HG03108 (cell line): ENCODE data around the gene PET117.
"Not testable (repeated sequence)": the region's sequence is repeated elsewhere in the genome, so short reads cannot be mapped to it uniquely, and the experiment has no call there.

Experiments
- ATAC-seq: cut with Tn5 transposase; IDR thresholded peaks from one replicate; pipeline ENCODE4 v1.9.1; 2021; ENCODE audit warnings: moderate library complexity; ENCODE audit not compliant: unreplicated experiment

The PET117 gene, protein sequence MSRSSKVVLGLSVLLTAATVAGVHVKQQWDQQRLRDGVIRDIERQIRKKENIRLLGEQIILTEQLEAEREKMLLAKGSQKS

DNA sequence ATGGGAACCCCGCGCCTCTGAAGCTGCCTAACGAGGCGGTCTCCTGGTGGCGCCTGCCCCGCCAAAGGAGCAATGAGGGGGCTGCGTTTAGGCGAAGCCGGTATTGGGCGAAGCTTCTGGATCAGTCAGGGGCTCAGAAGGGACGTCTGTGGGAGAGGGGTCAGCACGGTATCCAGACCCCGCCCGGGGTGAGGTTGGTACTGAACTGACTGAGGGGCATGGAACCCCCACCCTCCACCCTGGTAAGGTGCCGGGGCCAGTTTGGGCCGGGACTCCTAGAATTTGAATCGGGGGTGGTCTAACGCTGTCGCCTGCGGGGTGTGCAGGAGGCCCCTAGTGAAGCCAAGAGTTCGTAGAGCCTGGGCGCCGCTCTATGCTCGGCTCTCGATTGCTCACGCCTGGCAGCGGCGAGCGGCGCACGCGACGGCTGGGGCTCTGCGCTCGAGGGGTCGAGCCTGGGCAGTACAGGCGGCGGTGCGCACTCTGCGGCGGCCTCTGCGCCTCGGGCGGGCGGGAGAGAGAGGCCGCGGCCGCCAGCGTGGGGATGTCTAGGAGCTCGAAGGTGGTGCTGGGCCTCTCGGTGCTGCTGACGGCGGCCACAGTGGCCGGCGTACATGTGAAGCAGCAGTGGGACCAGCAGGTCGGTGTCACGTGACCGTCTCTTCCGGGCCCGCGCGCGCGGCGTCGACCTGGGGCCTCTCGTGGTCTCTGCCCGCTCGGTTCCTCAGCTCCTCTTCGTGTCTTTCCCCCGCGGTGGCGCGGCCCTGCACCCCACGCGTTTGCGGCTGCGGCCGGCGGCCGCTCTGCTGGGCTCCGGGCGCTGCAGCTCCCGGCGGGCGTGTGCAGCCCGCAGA lies at the start of gene PET117, which contains the start of gene KAT14:
TSS of gene PET117 (plus strand) at position 452 of the 854 bp plus-strand sequence. CDS start at position 545, 93 bp downstream.
TSS of gene KAT14 (plus strand) at position 452 of the 854 bp plus-strand sequence. CDS start 4,798 bp downstream, outside the sequence.
- peak; percentile 76 for ATAC-seq

DNA sequence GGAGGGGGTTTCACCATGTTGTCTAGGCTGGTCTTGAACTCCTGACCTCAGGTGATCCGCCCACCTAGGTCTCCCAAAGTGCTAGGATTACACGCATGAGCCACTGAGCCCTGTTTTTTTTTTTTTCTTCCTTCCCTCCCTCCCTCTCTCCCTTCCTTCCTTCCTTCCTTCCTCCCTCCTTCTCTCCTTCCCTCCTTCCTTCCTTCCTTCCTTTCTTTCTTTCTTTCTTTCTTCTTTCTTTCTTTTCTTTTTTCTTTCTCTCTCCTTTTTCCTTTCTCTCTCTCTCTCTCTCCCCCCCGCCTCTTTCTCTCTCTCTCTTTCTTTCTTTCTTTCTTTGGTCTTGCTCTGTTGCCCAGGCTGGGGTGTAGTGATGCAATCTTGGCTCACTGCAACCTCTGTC lies 49.4 kb upstream of the PET117 start:
- not testable (repeated sequence) for ATAC-seq

DNA sequence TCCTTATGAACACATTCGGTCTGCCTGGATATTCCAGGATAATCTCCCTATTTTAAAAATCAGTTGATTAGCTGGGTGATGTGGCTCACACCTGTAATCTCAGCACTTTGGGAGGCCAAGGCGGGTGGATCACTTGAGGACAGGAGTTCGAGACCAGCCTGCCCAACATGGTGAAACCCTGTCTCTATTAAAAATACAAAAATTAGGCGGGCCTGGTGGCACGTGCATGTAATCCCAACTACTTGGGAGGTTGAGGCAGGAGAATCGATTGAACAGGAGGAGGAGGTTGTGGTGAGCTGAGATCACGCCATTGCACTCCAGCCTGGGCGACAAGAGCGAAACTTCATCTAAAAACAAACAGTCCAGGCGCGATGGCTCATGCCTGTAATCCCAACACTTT lies 48.8 kb upstream of the PET117 start:
- ATAC-seq = not testable (repeated sequence)

DNA sequence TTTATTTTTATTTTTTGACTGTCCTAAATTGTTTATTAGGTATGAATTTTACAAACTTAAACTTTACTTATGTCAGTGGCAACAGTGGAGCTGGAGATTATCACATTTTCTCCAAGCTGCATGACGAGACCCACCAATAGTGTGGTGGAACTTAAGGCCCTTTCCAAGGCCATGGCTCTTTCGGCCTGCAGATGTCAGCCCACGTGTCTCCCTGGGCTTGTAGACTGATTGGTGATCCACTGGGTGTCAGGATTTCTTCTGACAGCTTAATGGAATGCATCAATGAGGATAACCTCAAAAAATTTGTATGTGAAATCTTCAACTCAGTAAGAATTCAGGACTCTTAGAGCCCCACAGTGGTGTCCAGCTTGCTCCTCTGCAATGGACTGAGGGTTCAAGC lies 47.6 kb upstream of the PET117 start:
- ATAC-seq = no peak

DNA sequence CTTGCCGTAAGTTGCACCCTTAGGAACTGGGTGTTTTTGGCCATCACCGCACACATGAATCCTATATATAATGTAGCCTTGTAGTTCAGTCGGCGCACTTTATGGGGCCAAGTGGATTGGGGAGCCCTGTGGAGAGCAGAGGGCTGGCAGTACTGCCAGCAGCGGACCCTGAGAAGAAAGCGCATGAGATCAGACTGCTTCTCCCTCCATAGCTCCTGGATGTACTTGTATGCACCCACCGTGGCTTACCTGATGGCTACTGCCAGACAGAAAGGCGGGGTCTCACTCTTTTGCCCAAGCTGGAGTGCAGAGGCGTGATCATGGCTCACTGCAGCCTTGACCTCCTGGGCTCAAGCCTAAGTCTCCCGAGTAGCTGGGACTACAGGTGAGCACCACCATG lies 47.2 kb upstream of the PET117 start:
- ATAC-seq = no peak

DNA sequence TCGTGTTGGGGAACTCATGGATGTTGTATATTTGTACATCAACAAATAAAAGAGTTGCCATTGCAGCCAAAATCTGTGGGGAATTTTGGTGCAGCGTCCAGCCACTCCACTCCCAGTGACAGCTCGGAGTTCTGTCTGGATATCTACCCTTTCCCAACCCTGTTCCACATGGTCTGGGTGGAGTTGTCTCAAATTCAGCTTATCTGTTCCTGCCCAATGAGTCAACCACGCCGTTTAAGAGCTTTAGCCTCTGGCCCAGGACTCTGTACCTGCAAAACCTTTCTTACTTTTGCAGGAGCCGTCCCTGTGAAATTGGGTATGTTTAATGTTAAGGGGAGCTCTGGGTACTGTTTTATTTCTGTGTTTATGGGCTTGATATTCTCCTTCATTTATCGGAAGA lies 46.0 kb upstream of the PET117 start:
- ATAC-seq = no peak

DNA sequence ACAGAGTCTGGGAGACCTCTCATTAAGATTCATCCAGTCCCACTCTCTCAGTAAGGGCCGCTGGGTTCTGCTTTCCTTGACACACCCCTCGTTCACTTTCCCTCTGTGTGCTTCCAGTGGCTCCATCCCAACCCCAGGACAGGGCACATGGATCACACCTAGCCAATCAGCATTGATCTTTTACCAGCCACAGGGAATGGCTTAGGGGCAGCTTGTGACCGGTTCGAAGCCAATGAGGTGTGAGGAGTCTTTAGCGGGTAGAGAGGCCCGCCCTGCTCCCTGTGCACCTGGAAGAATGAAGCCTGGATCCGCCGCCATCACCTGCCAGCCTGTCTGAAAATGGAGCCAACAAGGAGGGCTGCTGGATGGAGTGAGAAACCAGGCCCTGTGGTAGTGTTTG lies 44.8 kb upstream of the PET117 start:
- ATAC-seq = no peak

DNA sequence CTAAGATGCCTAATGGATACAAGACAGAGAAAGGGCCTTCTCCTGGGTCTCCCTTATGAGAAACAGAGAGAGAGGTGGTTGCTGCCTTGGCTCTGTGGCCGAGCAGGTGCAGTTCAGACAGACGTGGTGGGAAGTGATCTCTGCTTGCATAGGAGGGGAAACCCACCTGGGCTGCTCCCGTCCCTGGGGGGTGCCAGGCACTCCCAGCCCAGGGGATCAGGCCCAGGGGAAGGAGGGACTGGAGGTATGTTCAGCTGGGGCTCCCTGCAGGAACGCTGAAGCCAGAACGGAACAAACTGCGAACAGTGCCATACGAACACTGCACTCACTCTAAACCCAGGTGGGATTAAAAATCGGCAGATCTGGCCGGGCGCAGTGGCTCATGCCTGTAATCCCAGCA lies 44.3 kb upstream of the PET117 start:
- ATAC-seq = no peak

DNA sequence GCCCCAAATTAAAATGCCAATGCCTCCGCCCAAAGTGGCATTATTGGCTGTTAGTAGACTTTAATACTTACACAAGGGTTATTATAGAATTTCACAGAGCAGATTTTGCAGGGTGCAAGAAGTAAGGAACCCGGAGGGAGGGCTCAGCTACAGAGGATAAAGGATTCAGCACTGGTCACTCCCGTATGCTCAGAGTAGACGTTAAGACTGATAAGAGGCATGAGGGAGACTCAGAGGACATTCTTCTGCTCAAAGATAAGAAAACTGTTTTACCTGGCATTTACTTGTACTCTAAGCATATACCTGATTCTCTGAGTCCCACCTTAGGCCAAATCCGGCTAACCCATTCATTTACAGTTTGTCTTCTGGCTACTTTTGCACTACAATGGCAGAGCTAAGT lies 43.5 kb upstream of the PET117 start:
- no peak for ATAC-seq

DNA sequence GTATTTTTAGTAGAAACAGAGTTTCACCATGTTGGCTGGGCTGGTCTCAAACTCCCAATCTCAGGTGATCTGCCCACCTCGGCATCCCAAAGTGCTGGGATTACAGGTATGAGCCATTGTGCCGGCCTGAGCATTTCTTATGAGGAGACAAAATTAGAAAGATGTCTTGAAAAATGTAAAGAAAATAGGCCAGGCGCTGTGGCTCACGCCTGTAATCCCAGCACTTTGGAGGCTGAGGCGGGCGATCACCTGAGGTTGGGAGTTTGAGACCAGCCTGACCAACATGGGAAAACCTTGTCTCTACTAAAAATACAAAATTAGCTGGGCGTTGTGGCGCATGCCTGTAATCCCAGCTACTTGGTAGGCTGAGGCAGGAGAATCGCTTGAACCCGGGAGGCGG lies 37.1 kb upstream of the PET117 start:
- ATAC-seq = not testable (repeated sequence)

DNA sequence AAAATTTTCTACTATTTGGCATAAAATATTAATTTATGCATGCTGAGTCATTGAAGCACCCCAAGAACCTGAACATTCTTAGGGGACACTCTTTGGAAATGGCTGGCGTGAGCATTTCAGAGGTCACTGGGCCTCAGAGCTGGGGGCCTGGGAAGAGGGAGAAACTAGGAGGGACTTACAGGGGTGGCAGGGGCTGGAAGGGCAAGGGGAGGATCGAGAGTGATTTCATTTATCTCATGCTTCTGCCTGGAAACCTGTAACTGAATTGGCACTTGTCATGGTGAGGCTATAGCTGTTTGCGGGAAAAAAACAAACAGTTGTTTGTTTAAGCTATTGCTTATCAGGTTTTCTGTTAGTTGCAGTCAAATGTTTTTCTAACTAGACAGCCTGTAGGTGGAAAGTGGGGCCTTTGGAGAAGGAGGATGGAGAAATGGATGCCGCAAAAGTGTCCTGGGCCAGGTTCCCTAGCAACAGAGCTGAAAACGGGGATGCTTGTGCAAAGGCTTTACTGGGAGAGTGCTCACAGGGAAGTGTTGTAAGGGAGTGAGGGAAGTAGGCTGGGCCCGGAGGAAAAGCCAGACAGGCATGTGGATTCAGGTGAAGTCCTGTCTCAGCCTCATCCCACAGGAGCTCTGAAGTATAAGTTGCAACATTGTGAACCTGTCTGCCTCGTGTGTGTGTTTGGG lies 36.4 kb upstream of the PET117 start:
- ATAC-seq = no peak

DNA sequence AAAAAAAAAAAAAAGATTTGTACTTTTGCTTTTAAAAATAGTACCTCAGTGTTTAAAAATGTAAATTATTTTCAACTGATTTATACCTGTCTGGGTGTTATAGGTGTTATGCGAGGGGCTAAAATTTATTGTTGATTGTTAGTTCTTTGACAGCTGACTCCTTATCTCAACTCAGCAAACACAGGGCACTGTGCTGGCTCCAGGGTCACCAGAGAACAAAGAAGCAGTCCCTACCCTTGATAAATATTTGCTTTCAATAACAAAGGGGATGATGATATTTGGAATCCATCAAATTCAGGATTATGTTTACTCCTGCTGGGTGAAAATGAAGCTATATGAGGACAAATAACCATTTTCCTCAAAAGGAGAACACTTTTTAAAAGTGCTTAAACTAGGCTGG lies 34.2 kb upstream of the PET117 start:
- no peak for ATAC-seq

DNA sequence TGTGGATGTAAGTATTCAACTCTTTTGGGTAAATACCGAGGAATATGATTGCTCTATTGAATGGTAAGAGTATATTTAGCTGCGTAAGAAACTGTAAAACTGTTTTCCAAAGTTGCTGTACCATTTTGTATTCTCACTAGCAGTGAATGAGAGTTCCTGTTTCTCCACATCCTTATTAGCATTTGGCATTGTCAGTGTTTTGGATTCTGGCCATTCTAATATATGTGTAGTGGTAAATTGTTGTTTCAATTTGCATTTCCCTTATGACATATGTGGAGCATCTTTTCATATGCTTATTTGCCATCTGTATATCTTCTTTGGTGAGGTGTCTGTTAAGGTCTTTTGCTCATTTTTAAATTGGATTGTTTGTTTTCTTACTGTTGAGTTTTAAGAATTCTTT lies 29.3 kb upstream of the PET117 start:
- no peak for ATAC-seq

DNA sequence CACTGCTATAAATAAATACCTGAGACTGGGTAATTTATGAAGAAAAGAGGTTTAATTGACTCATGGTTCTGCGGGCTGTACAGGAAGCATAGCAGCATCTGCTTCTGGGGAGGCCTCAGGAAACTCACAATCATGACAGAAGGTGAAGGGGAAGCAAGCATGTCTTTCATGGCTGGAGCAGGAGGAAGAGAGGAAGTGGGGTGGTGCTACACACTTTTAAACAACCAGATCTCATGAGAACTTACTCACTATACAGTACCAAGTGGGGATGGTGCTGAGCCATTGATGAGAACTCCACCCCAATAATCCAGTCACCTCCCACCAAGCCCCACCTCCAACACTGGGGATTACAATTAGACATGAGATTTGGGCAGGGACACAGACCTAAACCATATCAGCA lies 9.1 kb upstream of the PET117 start:
- not testable (repeated sequence) for ATAC-seq

DNA sequence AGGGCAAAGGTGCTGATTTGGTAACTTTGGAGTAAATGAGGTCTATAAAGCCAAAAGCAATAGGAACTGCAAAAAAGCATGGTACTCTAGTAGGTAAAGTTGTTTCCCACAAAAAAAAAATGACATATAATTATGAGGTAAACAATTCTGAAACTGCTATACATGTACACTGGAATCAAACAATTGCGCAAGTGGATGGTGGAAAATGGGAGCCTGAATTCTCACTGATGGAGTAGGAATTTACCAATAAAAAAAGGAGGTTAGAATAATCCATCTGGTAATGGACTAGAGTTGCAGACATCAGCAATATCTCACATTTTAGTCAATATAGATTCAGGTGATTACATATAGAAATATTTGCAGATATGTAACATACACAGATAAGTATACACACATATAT lies 5.0 kb upstream of the PET117 start:
- no peak for ATAC-seq

DNA sequence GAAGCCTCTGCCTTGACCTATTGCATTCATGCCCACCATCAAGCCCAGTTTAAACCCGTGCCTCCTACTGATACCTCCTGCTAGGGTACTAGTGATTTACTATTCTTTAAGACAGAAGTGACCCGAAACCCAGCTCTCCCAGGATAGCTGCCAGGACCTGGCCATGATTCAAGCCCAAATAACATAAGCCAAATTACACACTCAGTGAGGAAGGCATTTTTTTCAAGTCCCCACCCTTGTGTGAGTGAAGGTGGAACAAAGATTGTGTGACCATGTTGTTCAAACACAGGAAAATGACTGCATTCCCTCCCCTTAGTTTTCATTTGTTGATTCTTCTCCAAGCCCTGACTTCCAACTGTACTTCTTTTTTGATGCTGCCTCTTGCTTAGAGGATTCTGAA lies 3.7 kb upstream of the PET117 start:
- no peak for ATAC-seq

DNA sequence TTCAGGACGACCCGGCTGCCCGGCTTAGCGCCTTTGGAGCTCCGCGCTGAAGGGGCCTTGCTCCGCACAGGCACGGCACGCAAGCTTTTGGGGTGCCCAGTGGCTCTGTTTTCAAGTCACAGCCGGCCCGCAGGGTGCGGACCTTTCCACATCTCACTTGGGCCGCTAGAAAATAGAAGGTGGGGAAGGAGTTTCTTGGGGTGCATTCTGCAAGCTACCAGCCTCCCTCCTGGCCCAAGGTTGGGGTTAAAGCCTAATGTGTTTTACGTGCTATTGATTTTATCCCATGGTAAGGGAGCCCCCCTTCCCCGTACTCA lies 561 bp downstream of the PET117 start:
- peak; percentile 25 for ATAC-seq

DNA sequence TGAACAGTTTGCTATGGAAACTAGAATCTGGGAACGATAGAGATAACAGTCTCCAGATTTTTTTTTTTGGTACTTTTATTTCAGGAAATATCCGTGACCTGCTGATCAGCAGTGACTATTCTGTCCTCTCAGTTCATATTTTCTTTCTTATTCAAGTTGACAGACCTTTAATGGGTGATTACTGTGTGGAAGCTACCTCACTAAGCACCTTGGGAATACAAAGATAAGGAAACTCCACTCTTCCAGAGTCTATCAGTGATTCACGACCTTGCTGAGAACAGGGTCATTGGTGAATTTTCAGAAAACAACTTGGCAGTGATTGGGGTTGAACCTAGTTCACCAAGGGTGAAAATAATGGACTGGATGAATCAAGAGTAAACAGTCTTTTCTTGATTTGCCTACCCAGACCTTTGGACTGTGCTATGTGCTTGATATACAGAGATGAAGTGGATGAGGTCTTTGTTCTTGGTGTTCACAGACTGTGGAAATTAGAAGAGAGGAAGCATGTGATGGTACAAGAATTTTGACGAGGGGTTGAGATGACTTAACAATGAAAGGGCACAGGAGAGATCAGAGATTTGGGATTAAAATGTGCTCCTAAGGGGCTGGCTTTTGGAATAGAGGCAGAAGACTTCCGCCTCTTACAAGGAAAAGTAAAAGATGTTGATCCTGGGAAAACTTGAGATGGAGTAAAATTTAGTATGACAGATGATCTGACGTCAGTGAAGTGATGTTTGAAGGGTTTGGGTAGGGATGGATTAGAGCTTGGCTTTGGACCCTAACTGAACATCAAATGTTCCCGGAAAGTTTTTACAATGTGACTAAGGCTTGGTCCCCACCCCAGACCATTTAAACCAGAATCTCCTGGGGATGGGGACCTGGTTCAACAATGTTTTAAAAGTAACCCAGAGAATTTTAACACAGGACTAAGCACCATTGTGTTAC lies 1.2 kb downstream of the PET117 start:
- no peak for ATAC-seq

DNA sequence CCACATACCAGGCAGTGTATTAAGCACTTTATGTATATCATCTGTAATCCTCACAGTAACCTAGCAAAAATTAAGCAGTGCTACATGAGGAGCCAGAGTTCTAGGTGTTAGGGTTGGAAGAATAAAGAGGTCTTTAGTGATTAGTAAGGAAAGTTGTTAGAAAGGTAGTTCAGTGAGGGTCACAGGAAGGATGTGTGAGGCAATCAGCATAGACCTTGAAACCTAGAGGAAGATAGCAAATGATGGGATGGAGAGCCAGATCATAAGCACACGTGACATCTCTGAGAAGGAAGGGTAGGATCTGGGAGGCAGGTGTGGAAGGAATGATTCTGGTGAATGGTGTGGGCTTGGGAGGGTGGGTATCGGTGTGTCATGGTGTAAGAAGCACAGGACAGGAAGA lies 2.2 kb downstream of the PET117 start:
- no peak for ATAC-seq

DNA sequence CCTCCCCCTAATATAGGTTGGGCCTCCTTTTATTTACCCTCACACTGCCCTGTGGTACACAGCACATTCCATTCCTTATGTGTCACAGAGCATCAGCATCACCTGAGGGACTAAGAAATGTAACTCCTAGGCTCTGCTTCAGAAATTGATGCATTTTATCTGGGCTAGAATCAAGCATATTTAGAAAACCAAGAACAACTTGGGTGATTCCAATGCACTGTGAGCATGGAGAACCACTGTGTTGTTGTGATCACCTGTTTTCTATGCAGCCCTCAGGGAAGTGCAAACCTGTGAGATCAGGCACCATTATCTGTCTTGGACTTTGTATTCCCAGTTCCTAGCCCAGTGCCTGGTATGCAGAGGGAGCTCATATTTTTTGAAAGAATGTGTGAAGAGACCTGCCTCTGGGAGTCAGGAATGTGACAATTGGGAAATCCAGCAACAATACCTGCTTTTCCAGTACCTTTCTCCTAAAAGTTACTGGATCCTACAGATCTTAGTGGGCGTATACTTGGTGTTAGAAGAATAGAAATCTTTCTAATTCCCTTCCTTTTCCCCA lies 7.0 kb downstream of the PET117 start:
- no peak for ATAC-seq

DNA sequence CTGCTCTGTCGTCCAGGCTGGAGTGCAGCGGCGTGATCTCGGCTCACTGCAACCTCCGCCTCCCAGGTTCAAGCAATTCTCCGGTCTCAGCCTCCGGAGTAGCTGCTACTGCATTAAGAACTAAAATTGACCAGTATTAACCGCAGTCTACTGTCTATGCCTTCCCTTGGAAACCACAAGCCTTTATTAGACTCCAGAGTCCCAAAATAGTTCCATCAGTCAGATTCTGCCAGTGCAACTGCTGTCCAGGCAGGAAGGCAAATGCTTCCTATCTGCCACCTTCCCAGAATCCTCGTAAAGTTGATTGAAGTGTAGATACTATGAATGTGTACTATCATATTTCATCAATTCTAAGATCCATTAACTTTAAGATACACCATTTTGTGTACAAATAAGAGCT lies 16.7 kb downstream of the PET117 start:
- no peak for ATAC-seq
